ENCODE data around the gene SMARCA4.

Gene SMARCA4

GRCh38 chr19:11106477-11106876 lies 145.6 kb downstream of the SMARCA4 start:
- DNase-seq: no peak

GRCh38 chr19:11108746-11109145 lies 147.9 kb downstream of the SMARCA4 start:
- DNase-seq: no peak

- DNase-seq: no peak
Measured at GRCh38 chr19:11111117-11111770, 150.4 kb downstream of the SMARCA4 start.

- no peak for DNase-seq
Measured at GRCh38 chr19:11111771-11112144, 150.9 kb downstream of the SMARCA4 start.
